Activated naive CD4-positive, alpha-beta T cell treated with anti-CD3 and anti-CD28 coated beads, Interleukin-2, amount 50 U/mL, for 24 hours (primary cell): ENCODE data around the gene DPH5.
"Not testable (repeated sequence)": the region's sequence is repeated elsewhere in the genome, so short reads cannot be mapped to it uniquely, and the experiment has no call there.

Experiments used
- H3K27ac Mint-ChIP-seq: one replicate; pipeline ENCODE4 v1.8.0; 2021; ENCODE audit warnings: mild to moderate bottlenecking, mixed read lengths
- H3K27me3 Mint-ChIP-seq: one replicate; pipeline ENCODE4 v1.8.0; 2021; ENCODE audit warnings: mixed read lengths
- H3K36me3 Mint-ChIP-seq: one replicate; pipeline ENCODE4 v1.8.0; 2021; ENCODE audit warnings: mixed read lengths
- H3K4me1 Mint-ChIP-seq: one replicate; pipeline ENCODE4 v1.8.0; 2021; ENCODE audit warnings: mixed read lengths
- H3K4me3 Mint-ChIP-seq: one replicate; pipeline ENCODE4 v1.8.0; 2021; ENCODE audit warnings: mild to moderate bottlenecking, mixed read lengths
- H3K9me3 Mint-ChIP-seq: one replicate; pipeline ENCODE4 v1.8.0; 2021; ENCODE audit warnings: mixed read lengths

DPH5 gene, protein sequence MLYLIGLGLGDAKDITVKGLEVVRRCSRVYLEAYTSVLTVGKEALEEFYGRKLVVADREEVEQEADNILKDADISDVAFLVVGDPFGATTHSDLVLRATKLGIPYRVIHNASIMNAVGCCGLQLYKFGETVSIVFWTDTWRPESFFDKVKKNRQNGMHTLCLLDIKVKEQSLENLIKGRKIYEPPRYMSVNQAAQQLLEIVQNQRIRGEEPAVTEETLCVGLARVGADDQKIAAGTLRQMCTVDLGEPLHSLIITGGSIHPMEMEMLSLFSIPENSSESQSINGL

DNA sequence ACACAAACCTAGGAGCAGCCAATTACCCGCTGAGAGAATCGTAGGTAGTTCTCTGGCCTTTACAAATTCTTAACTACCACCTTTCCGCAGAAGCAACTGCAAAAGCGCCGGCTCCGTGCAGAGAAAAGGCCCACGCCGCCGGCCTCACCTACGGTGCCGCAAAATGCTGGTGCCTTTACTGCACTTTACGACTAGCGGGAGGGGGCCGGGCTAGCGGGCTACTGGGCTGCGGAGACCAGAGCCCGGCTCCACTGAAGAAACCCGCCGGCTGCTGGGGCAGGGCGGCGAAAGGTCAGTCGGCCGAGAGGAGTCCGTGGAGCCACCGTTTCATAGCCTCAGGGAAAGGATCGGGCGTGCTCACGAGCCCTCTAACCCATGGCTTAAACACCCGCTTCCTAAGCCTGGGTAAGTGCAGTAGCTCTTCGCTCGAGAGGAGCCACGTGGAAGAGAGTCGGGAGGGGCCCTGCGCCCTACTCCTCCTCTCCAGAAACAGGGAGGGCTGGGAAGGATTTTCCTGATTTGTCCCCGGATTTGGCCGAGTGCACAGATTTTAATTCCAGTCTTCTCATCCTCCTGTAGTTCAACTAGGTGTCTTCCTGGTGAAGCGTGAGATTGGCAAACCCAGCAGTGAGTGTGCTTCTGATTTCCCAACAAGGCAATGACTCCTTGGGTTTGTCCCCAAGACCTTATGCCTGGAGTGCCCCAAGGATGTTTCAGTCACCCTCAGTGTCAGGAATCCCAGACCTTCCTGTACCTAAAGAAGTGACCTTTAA is at the start of gene DPH5:
TSS of gene DPH5 (minus strand) at position 128 of the 773 bp plus-strand sequence. CDS start 341 bp downstream, outside the sequence.
- Mint-ChIP-seq H3K4me1 (peaks cover 73% of the 10 kb centered on the region), H3K27me3 (no peaks in the 10 kb centered on the region), H3K4me3 (peak within 1 kb of the TSS; percentile 92), H3K27ac (peak within 1 kb of the TSS; percentile 99), H3K9me3 (no peaks in the 10 kb centered on the region), H3K36me3 (peaks cover 27% of the 10 kb centered on the region)

DNA sequence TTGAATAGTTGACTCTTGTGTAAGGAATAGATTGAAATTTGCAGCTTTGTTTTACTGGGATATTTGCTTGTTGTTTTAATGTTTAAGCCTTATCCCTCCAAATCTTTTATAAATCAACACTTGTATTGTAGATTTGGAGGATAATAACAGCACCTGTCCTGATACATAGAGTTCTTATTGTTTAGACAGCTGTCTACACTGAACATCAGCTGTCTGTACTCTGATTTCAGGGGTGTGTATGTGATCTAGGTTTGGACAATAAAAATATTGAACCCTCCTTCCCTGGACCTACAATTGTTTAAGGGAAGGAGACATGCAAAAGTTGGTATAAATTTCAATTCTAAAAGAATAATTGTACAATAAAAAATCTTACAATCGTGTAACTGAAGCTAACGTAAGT is 48.3 kb upstream of the DPH5 start:
- Mint-ChIP-seq H3K4me1 (peaks cover 35% of the 10 kb centered on the region), H3K36me3 (peaks cover 17% of the 10 kb centered on the region), H3K4me3 (no peak overlapping the region), H3K27ac (no peak overlapping the region), H3K9me3 (peaks cover under 1% of the 10 kb centered on the region), H3K27me3 (no peaks in the 10 kb centered on the region)

DNA sequence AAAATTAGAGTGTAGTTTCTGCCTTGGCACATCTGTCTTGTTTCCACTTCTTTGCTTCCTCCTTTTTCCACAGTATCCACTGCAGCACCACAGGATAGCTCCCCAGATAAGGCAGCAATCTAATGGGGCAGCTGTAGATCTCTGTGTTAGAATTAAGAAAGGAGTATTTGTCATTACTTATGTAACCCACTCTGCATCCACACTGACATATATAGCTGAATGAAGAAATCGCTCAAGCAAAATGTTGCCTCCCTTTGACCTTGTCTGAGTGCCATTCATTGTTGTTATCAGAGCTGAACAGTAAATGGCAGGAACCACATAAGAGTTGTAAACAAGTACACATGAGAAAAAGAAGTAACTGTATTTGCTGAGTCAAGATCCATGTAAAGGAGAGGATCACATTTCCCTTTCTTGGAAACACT is 45.9 kb upstream of the DPH5 start:
- Mint-ChIP-seq H3K4me3 (no peak overlapping the region), H3K4me1 (peaks cover 52% of the 10 kb centered on the region), H3K27me3 (no peaks in the 10 kb centered on the region), H3K9me3 (no peaks in the 10 kb centered on the region), H3K27ac (no peak overlapping the region), H3K36me3 (peaks cover 4% of the 10 kb centered on the region)

DNA sequence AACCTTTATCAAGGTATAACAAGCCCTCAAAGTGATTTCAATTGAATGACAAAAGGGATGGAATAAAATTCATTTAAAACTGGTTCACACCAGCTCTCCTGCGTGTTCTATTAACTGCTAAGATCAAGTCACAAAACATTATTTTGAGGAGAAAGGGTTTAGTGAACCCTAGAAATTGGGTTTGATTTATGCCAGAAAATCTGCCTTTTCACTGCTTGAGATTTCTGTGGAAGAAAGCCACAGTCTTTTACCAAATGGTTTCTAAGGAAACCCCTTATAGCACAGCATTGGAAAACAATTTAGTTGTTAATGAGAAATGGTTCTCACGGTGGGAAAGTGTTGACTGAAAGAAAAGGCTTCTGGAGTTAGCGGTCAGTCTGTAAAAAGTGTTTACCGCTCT is 43.6 kb upstream of the DPH5 start:
- Mint-ChIP-seq H3K4me1 (peaks cover 68% of the 10 kb centered on the region), H3K27ac (no peak overlapping the region)

DNA sequence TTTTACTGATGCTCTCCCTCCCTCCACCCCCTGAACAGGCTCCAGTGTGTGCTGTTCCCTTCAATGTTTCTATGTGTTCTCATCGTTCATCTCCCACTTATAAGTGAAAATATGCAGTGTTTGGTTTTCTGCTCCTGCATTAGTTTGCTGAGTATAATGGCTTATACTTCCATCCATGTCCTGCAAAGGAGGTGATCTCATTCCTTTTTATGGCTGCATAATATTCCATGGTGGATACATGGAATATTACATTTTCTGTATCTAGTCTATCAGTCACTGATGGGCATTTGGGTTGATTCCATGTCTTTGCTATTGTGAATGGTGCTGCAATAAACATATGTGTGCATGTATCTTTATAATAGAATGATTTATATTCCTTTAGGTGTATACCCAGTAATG is 41.4 kb upstream of the DPH5 start:
- peak overlapping the region; percentile 8 for H3K27ac Mint-ChIP-seq
- peak overlapping the region; percentile 12 for H3K4me3 Mint-ChIP-seq
- H3K9me3 Mint-ChIP-seq, H3K36me3 Mint-ChIP-seq, H3K27me3 Mint-ChIP-seq: not testable (repeated sequence)
- H3K4me1 Mint-ChIP-seq, result peaks cover 75% of the 10 kb centered on the region

More for the DNA sequence above, 43.6 kb upstream of the DPH5 start:
- no peaks in the 10 kb centered on the region for H3K9me3 Mint-ChIP-seq
- H3K4me3 Mint-ChIP-seq, result no peak overlapping the region
- H3K36me3 Mint-ChIP-seq, result peaks cover 3% of the 10 kb centered on the region
- no peaks in the 10 kb centered on the region for H3K27me3 Mint-ChIP-seq

DNA sequence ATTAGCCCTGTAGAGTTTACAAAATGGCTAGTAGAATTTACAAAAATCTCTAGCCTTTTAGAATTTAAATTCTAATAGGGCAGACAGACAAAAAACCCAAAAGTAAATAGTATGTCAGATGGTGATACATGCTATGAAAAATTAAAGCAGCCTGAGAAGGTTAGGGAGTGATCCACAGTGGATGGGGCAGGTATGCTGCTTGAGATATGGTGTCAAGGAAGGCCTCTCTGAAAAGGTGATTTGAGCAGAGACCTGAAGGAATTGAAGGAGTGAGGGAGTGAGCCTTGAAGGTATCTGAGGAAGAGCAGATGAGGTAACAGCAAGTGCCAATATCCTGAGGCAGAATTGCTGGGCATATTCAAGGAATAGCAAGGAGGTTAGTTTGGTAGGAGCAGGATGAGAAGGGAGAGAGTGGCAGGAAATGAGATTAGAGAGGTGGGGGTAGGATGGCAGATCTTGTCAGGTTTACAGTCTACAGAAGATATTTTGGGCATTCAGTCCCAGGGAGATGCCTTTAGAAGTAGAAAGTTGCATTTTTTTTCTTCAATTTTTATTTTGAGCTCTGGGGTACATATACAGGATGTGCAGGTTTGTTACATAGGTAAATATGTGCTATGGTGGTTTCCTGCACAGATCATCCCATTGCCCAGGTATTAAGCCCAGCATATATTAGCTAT is 40.8 kb upstream of the DPH5 start:
- Mint-ChIP-seq H3K4me1 (peaks cover 72% of the 10 kb centered on the region), H3K36me3 (no peaks in the 10 kb centered on the region), H3K27ac (peak overlapping the region; percentile 87), H3K27me3 (no peaks in the 10 kb centered on the region), H3K9me3 (no peaks in the 10 kb centered on the region), H3K4me3 (peak overlapping the region; percentile 20)

DNA sequence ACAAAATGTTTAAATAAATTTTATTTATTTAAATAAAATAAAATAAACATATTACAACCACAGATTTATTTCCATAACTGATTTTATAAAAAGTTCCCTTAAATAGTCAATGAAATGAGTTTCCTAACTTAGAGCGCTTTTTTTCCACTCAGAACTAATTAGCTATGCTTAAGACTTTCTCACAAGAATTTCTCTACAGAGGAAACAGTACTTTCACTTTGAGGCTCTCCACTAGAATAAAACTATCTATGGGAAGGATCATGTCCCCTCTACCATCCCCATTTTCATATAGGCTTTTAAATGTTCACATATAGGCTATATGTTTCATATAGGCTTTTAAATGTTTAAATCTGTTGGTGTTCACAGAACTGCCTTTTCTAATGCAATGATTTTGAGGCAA is 40.0 kb upstream of the DPH5 start:
- peaks cover 2% of the 10 kb centered on the region for H3K36me3 Mint-ChIP-seq
- H3K9me3 Mint-ChIP-seq, result no peaks in the 10 kb centered on the region
- H3K27me3 Mint-ChIP-seq, result no peaks in the 10 kb centered on the region
- H3K27ac Mint-ChIP-seq, result peak overlapping the region; percentile 90
- peak overlapping the region; percentile 68 for H3K4me3 Mint-ChIP-seq
- H3K4me1 Mint-ChIP-seq, result peaks cover 67% of the 10 kb centered on the region

DNA sequence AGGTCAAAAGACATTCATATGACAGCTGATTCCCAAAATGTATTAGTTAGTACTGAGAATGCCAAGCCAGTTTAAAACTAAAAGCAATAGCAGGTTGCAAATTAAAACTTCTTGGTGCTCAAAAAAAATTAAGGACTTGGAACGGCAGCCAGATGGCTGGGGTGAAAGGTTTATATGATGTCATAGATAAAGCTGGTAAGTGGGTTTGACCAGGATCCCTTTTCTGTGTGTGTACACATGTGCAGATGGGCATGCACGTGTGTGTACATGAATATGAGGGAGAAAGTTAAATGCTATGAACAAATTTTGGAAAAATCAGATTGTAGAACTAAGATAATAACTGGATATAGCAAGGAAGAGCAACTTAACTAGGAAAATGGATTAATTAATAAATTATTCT is 39.1 kb upstream of the DPH5 start:
- H3K36me3 Mint-ChIP-seq, result peaks cover 8% of the 10 kb centered on the region
- H3K27me3 Mint-ChIP-seq, result no peaks in the 10 kb centered on the region
- H3K4me3 Mint-ChIP-seq, result no peak overlapping the region
- H3K9me3 Mint-ChIP-seq, result no peaks in the 10 kb centered on the region
- peaks cover 69% of the 10 kb centered on the region for H3K4me1 Mint-ChIP-seq
- H3K27ac Mint-ChIP-seq, result peak overlapping the region; percentile 24

DNA sequence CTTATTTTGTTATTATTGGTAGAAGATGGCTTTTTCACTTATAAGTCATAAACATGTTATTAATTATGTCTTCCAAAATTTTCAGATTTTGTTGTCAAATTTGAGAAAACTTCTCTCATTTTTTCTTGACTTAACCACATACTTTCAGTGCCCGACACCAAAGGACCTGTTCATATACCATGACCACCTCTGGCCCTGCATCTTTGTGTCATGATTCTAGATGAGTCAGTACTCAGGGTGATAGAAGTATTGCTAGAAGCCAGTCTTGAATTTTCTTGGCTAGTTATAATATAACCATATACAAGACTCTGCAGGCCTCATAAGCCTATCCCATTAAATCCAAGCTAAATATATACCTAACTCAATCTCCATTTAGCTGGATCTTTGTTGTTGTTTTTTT is 35.4 kb upstream of the DPH5 start:
- H3K4me3 Mint-ChIP-seq, result no peak overlapping the region
- H3K27ac Mint-ChIP-seq, result no peak overlapping the region
- H3K9me3 Mint-ChIP-seq, result peaks cover 7% of the 10 kb centered on the region
- no peaks in the 10 kb centered on the region for H3K27me3 Mint-ChIP-seq
- H3K36me3 Mint-ChIP-seq, result peaks cover 18% of the 10 kb centered on the region
- H3K4me1 Mint-ChIP-seq, result peaks cover 52% of the 10 kb centered on the region

DNA sequence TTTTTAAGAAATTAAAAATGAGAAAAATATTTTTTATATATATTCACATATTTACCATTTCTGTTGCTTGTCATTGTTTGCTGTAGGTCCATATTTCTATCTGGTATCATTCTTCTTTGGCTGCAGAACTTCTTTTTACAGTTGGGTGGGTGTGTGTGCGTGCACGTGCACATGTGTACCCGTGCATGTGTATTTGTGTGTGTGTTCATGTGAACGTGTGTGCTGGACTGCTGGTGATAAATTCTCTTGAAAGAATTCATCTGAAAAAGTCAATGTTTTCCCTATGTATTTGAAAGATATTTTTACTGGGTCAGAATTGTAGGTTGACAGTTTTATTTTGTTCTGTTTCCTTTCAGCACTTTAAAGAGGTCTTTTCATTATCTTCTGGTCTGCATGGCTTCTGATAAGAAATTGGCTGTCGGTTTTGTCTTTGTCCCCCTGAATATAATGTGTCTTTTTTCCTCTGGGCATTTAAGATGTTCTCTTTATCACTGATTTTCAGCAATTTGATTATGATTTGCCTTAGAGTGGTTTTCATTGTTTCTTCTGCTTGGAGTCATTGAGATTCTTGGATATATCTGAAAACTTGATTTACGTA is 34.5 kb upstream of the DPH5 start:
- H3K9me3 Mint-ChIP-seq, result peaks cover 7% of the 10 kb centered on the region
- peaks cover 18% of the 10 kb centered on the region for H3K36me3 Mint-ChIP-seq
- H3K27ac Mint-ChIP-seq, result no peak overlapping the region
- H3K4me1 Mint-ChIP-seq, result peaks cover 50% of the 10 kb centered on the region
- H3K27me3 Mint-ChIP-seq, result no peaks in the 10 kb centered on the region
- H3K4me3 Mint-ChIP-seq, result no peak overlapping the region

DNA sequence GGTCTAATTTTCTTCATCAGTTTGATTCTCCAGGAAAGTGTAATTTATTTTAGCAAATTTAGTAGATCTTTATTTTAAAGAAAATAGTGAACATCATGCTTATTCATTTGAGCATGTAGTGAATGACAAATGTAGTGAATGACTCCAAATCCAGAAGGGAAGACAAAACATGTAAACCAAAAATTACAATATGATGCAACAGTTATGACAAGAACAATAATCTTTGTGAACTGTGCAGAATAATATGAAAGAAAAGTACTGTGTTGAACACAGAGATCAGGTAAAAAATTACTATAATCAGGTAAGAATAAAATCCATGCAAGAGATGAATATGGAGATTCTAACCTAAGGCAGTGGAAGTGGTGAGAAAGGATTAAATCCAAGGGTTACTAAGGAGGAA is 30.0 kb upstream of the DPH5 start:
- Mint-ChIP-seq H3K4me1 (peaks cover 45% of the 10 kb centered on the region), H3K27me3 (no peaks in the 10 kb centered on the region), H3K9me3 (peaks cover 7% of the 10 kb centered on the region), H3K27ac (no peak overlapping the region), H3K4me3 (no peak overlapping the region), H3K36me3 (peaks cover 22% of the 10 kb centered on the region)

DNA sequence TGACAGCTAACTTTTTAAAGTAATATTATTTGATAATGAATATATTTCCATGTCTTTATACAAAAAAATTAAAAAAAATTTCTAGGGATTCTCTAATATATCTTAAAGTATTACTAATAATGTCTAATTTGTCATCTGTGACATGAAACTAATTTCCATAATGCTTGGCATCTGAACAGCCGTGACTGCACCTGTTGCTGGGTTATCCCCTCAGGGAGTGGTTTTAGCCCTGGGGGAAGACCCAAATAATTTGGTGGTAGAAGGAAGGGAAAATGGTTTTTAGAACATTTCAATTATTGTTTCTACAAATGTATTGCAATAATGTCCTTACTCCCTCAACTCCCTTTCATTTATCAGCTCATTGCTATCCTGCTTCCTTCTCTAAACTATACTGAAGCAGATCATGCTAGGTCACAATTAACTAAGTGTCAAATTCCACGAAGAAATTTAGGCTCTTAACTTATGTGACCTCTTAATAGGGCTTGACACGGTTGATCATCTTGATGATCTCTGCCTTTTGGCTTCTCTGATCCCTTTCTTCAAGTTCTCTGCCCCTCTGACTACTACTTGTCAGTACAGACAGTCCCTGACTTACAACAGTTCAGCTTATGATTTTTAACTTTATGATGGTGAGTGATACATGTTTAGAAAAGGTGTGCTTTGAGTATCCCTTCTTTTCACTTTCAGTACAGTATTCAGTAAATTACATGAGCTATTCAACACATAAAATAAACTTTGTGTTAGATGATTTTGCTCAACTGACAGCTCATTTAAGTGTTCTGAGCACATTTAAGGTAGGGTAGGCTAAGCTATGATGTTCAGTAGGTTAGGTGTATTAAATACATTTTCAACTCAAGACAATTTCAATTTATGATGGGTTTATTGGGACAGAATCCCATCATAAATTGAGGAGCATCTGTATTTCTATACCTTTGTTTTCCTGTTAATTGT is 26.4 kb upstream of the DPH5 start:
- no peaks in the 10 kb centered on the region for H3K9me3 Mint-ChIP-seq
- H3K36me3 Mint-ChIP-seq, result peaks cover 6% of the 10 kb centered on the region
- peaks cover 55% of the 10 kb centered on the region for H3K4me1 Mint-ChIP-seq
- H3K27ac Mint-ChIP-seq, result peak overlapping the region; percentile 75
- no peaks in the 10 kb centered on the region for H3K27me3 Mint-ChIP-seq
- H3K4me3 Mint-ChIP-seq, result no peak overlapping the region

DNA sequence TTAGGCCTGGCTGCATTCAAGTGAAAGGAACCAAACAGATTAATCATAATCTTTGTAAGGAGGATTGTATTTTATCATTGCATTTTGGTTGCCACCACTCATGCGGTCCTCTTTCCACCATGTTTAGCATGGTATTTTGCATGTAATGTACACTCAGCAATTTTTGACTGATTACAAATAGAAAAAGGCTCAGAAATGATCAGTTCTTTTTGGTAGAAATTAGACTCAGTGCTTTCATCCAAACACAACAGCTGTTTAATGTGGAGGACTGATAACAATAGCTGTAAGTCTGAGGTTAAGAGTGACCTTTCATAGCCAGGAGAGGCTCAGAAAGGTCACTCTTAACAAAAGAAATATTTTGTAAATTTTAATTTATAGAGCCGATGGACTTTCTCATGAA is 25.3 kb upstream of the DPH5 start:
- Mint-ChIP-seq H3K4me3 (no peak overlapping the region), H3K27ac (no peak overlapping the region), H3K4me1 (peaks cover 52% of the 10 kb centered on the region), H3K9me3 (no peaks in the 10 kb centered on the region), H3K36me3 (peaks cover 10% of the 10 kb centered on the region), H3K27me3 (no peaks in the 10 kb centered on the region)

DNA sequence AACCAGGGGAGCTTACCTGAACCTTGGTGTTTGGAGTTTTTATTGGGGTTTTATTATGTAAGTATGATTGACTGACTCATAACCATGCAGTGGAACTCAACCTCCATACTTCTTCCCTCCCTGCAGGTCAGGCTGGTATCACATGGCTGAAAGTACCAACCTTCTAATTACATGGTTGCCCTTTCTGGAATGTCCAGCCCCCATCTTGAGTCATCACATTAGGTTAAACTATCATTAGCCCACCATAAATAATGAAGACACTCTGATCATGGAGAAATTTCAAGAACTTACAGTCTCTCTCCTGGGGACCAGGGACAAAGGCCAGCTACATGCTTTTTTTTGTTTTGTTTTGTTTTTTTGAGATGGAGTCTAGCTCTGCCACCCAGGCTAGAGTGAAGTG is 19.2 kb upstream of the DPH5 start:
- peaks cover 27% of the 10 kb centered on the region for H3K4me1 Mint-ChIP-seq
- H3K4me3 Mint-ChIP-seq, result no peak overlapping the region
- H3K36me3 Mint-ChIP-seq, result peaks cover 24% of the 10 kb centered on the region
- no peak overlapping the region for H3K27ac Mint-ChIP-seq
- no peaks in the 10 kb centered on the region for H3K9me3 Mint-ChIP-seq
- H3K27me3 Mint-ChIP-seq, result no peaks in the 10 kb centered on the region

DNA sequence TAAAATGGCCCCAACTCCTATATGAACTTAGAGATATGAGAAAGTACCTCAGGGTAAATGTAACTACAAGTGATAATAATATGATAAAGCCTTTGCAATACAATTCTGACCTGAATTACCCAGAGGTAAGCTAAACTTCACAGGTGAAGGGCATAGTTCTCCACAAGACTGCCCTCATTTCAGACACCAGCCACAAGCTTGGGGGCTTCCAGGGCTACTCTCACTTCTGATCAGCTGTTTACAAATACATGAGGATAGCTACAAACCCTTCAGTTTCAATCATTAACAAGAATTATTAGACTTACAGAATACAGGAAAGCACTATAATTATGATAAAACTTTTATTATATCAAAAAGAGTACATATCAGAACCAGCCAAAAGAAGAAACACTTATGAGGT is 18.7 kb upstream of the DPH5 start:
- Mint-ChIP-seq H3K9me3 (no peaks in the 10 kb centered on the region), H3K27me3 (no peaks in the 10 kb centered on the region), H3K4me1 (peaks cover 22% of the 10 kb centered on the region), H3K27ac (no peak overlapping the region), H3K36me3 (peaks cover 28% of the 10 kb centered on the region), H3K4me3 (no peak overlapping the region)
